ENCODE data around the gene OR56B1.

GRCh38 chr11:5726351-5726750 is 9.9 kb upstream of the OR56B1 start:
- TF ChIP-seq CTCF (IDR thresholded peaks at IDR 0.05) (no peak), POLR2A (IDR thresholded peaks at IDR 0.05) (no peak)
